ENCODE measurements around the gene RANBP1. TPM values are rescaled to one million over a fixed set of nuclear protein-coding genes. Genes with fewer than 3 reads are reported as not detected.
A peak's percentile ranks its signal among the peaks of the same experiment; 100 is the strongest.

The RANBP1 gene
- total RNA-seq, 2 experiments from 2014 or later, result 492 to 506 TPM

- Mint-ChIP-seq H3K27me3 (no peaks in the 10 kb centered on the region), H3K4me3 (no peak overlapping the region), H3K27ac (peak overlapping the region; percentile 97), H3K4me1 (peaks cover 36% of the 10 kb centered on the region), H3K36me3 (peaks cover 21% of the 10 kb centered on the region), H3K9me3 (no peaks in the 10 kb centered on the region)
- no peak for DNase-seq
These were observed 6.2 kb upstream of the RANBP1 start for GRCh38 chr22:20109411-20110358.

DNA sequence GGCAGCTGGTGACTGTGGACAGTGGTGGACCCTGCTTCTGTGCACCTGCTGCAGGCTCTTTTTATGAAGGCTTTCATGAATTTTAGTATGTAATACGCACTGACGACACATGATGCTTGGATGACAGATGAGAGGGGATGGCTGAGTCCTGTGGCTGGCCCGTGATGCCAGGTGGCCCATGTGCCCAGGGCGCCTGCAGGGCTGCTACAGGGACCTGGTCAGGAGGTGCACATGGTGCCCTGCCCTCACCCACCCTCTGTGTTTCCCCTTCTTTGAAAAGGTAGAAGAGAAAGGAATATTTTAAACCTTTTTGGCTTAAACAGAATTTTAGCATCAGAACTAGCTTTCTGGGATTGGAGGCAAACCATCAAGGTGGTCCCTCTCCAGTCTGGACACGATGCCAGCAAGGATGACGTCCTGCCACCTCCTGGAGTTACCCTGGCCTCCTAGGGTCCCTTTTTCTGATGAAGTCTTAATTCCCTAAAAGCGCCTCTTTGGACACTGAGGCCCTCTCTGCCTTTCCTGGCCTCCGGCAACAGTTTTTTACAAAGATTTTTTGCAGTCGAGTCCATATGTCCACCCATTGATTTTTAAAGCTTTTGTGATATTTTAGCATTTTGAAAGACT, 5.4 kb upstream of the RANBP1 start:
- Mint-ChIP-seq H3K4me3 (no peak overlapping the region), H3K4me1 (peaks cover 38% of the 10 kb centered on the region), H3K9me3 (no peaks in the 10 kb centered on the region), H3K27ac (peak overlapping the region; percentile 97), H3K36me3 (peaks cover 25% of the 10 kb centered on the region), H3K27me3 (no peaks in the 10 kb centered on the region)
- no peak for DNase-seq

- Mint-ChIP-seq H3K36me3 (peaks cover 28% of the 10 kb centered on the region), H3K4me1 (peaks cover 38% of the 10 kb centered on the region), H3K9me3 (no peaks in the 10 kb centered on the region), H3K27me3 (no peaks in the 10 kb centered on the region), H3K4me3 (no peak overlapping the region), H3K27ac (peak overlapping the region; percentile 97)
- peak; percentile 69 for DNase-seq
These were observed 4.7 kb upstream of the RANBP1 start for GRCh38 chr22:20111045-20111688.

GRCh38 chr22:20111689-20112622, 3.9 kb upstream of the RANBP1 start:
- peaks cover 32% of the 10 kb centered on the region for H3K36me3 Mint-ChIP-seq
- H3K9me3 Mint-ChIP-seq, result no peaks in the 10 kb centered on the region
- no peak for DNase-seq
- no peaks in the 10 kb centered on the region for H3K27me3 Mint-ChIP-seq
- H3K4me1 Mint-ChIP-seq, result peaks cover 38% of the 10 kb centered on the region
- H3K4me3 Mint-ChIP-seq, result peak overlapping the region; percentile 47
- H3K27ac Mint-ChIP-seq, result peak overlapping the region; percentile 97

DNA sequence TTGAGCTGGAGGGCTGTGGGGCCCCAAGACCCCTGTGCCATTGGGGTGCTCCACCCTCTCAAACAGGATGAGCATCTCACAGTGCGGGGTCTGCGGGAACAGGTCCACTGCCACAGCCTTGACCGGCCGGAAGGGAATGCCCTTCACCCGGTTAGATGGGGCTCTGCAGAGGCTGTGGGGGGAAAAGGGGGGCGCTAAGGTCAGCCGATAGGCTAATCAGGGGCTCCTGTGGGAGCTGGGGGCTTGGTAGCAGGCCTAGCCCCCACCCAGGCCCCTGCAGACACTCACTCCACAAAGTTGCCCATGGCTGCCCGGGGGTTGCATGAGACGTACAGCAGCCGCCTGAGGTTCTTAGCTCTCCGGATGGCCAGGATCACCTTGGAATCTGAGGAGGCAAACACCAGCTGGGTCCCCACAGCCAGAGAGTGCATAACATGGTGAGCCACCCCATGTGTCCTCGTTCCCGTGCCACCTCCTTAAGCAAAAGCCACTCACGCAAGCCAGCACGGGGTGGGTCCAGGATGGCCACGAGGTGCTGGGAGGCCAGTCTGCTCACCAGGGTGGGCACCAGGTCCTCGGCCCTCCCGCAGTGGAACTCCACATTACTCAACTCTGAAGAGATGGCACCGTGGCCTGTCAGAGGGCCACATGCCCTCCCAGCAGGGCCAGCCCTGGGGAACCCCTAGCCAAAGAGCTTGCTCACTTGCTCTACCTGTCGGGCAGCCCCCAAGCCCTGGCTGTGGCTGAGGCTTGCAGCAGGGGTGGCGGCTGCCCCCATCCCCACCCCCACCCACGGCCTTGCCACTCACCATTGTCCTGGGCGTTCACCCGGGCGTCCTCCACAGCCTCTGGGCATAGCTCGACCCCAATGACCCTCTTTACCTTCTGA, 3.0 kb upstream of the RANBP1 start:
- H3K36me3 Mint-ChIP-seq, result peaks cover 26% of the 10 kb centered on the region

GRCh38 chr22:20113551-20114310, 2.2 kb upstream of the RANBP1 start:
- H3K4me3 Mint-ChIP-seq, result no peak overlapping the region
- no peak for DNase-seq
- H3K36me3 Mint-ChIP-seq, result peaks cover 32% of the 10 kb centered on the region
- peaks cover 38% of the 10 kb centered on the region for H3K4me1 Mint-ChIP-seq
- no peaks in the 10 kb centered on the region for H3K9me3 Mint-ChIP-seq
- no peaks in the 10 kb centered on the region for H3K27me3 Mint-ChIP-seq
- peak overlapping the region; percentile 84 for H3K27ac Mint-ChIP-seq

More for the DNA sequence above, 3.0 kb upstream of the RANBP1 start:
- Mint-ChIP-seq H3K4me3 (peak overlapping the region; percentile 47), H3K27ac (peak overlapping the region; percentile 97), H3K9me3 (no peaks in the 10 kb centered on the region), H3K4me1 (peaks cover 38% of the 10 kb centered on the region), H3K27me3 (no peaks in the 10 kb centered on the region)
- DNase-seq, result no peak

GRCh38 chr22:20114506-20115475, 1.1 kb upstream of the RANBP1 start:
- no peaks in the 10 kb centered on the region for H3K9me3 Mint-ChIP-seq
- peaks cover 46% of the 10 kb centered on the region for H3K4me1 Mint-ChIP-seq
- no peaks in the 10 kb centered on the region for H3K27me3 Mint-ChIP-seq
- peak overlapping the region; percentile 85 for H3K27ac Mint-ChIP-seq
- H3K4me3 Mint-ChIP-seq, result peak overlapping the region; percentile 93
- DNase-seq, result no peak
- peaks cover 39% of the 10 kb centered on the region for H3K36me3 Mint-ChIP-seq

DNA sequence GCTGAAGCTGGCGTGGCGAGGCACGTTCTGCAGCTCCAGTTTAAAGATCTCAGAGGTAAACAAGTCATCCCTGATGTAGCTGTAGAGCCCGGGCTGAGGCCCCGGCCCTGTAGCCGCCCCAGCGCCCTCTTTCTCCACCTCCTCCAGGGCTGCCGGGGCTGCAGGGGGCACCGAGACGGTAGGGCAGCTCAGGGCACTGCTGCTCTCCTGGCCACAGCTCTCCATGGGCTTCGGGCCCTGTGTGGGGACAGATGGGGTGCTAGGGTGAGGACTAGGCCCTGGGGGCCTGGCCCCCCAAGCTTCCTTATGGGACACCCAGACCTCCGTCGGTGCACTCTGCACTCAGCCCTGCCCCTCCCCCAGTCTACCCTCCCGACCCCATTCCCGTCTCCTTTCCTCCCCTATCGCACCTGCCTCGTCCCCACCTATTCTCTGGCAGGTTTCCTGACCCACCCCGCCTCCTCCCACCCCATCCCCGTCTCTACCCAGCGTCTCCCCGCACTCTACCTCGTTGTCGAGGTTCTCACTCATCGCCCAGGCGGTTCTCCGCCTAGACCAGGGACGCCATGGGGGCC, 559 bp downstream of the RANBP1 start:
- H3K36me3 Mint-ChIP-seq, result peaks cover 46% of the 10 kb centered on the region
- DNase-seq, result no peak

GRCh38 chr22:20116951-20117632, 1.2 kb downstream of the RANBP1 start, which contains the start of gene TRMT2A:
Gene TRMT2A, minus strand, starts transcription at chr22:20117226. Its CDS starts 320 bp downstream, at chr22:20116906.
- Mint-ChIP-seq H3K4me1 (peaks cover 41% of the 10 kb centered on the region), H3K9me3 (no peaks in the 10 kb centered on the region), H3K27me3 (no peaks in the 10 kb centered on the region), H3K4me3 (peak within 1 kb of the TSS; percentile 93), H3K36me3 (peaks cover 42% of the 10 kb centered on the region), H3K27ac (peak within 1 kb of the TSS; percentile 95)
- DNase-seq, result peak; percentile 99

More for the DNA sequence above, 559 bp downstream of the RANBP1 start:
- no peaks in the 10 kb centered on the region for H3K27me3 Mint-ChIP-seq
- H3K4me1 Mint-ChIP-seq, result peaks cover 41% of the 10 kb centered on the region
- peak overlapping the region; percentile 93 for H3K4me3 Mint-ChIP-seq
- peak overlapping the region; percentile 92 for H3K27ac Mint-ChIP-seq
- H3K9me3 Mint-ChIP-seq, result no peaks in the 10 kb centered on the region

- peaks cover 41% of the 10 kb centered on the region for H3K36me3 Mint-ChIP-seq
- peak overlapping the region; percentile 95 for H3K27ac Mint-ChIP-seq
- no peaks in the 10 kb centered on the region for H3K27me3 Mint-ChIP-seq
- peaks cover 39% of the 10 kb centered on the region for H3K4me1 Mint-ChIP-seq
- no peaks in the 10 kb centered on the region for H3K9me3 Mint-ChIP-seq
- H3K4me3 Mint-ChIP-seq, result peak overlapping the region; percentile 93
- DNase-seq, result peak; percentile 84
These were observed 1.9 kb downstream of the RANBP1 start for GRCh38 chr22:20117633-20118299.

Measured in activated naive CD8-positive, alpha-beta T cell treated with anti-CD3 and anti-CD28 coated beads for 36 hours (primary cell).